ENCODE measurements around the gene THYN1.
"Not testable (repeated sequence)": the region's sequence is repeated elsewhere in the genome, so short reads cannot be mapped to it uniquely, and the experiment has no call there.

The THYN1 gene

GRCh38 chr11:134253188-134253993 is at the start of gene THYN1, which contains the start of gene ACAD8:
Gene THYN1 (minus strand): TSS chr11:134253352. CDS start chr11:134252882, 470 bp downstream.
Gene ACAD8 (plus strand): TSS chr11:134253568. CDS start chr11:134253601, 33 bp downstream.
- peak; percentile 92 for DNase-seq (ENCODE audit: low read depth)

GRCh38 chr11:134294664-134295063 is 41.5 kb upstream of the THYN1 start:
- DNase-seq (ENCODE audit: low read depth), result no peak

- DNase-seq (ENCODE audit: low read depth), result no peak
Observed at GRCh38 chr11:134293119-134294113, 40.3 kb upstream of the THYN1 start.

- DNase-seq (ENCODE audit: low read depth), result no peak
Observed at GRCh38 chr11:134292661-134293060, 39.5 kb upstream of the THYN1 start.

- DNase-seq (ENCODE audit: low read depth), result no peak
Observed at GRCh38 chr11:134291196-134291595, 38.0 kb upstream of the THYN1 start.

- DNase-seq (ENCODE audit: low read depth), result no peak
Observed at GRCh38 chr11:134290646-134291045, 37.5 kb upstream of the THYN1 start.

GRCh38 chr11:134289789-134290188 is 36.6 kb upstream of the THYN1 start:
- DNase-seq (ENCODE audit: low read depth), result no peak

- DNase-seq (ENCODE audit: low read depth), result no peak
Observed at GRCh38 chr11:134289167-134289566, 36.0 kb upstream of the THYN1 start.

GRCh38 chr11:134288486-134288885 is 35.3 kb upstream of the THYN1 start:
- DNase-seq (ENCODE audit: low read depth), result no peak

- DNase-seq (ENCODE audit: low read depth), result no peak
Observed at GRCh38 chr11:134287561-134287960, 34.4 kb upstream of the THYN1 start.

GRCh38 chr11:134284349-134284748 is 31.2 kb upstream of the THYN1 start:
- not testable (repeated sequence) for DNase-seq (ENCODE audit: low read depth)

GRCh38 chr11:134283461-134284230 is 30.5 kb upstream of the THYN1 start:
- no peak for DNase-seq (ENCODE audit: low read depth)

GRCh38 chr11:134282121-134283045 is 29.2 kb upstream of the THYN1 start:
- no peak for DNase-seq (ENCODE audit: low read depth)

- not testable (repeated sequence) for DNase-seq (ENCODE audit: low read depth)
Observed at GRCh38 chr11:134281635-134282034, 28.5 kb upstream of the THYN1 start.

GRCh38 chr11:134278356-134278755 is 25.2 kb upstream of the THYN1 start:
- DNase-seq (ENCODE audit: low read depth), result no peak

GRCh38 chr11:134277183-134278001 is 24.2 kb upstream of the THYN1 start:
- DNase-seq (ENCODE audit: low read depth), result no peak

GRCh38 chr11:134276396-134277182 is 23.4 kb upstream of the THYN1 start:
- DNase-seq (ENCODE audit: low read depth), result no peak

- DNase-seq (ENCODE audit: low read depth), result peak; percentile 57
Observed at GRCh38 chr11:134275534-134276395, 22.6 kb upstream of the THYN1 start, which contains the start of gene GLB1L3. Gene GLB1L3 (plus strand): TSS chr11:134276379. CDS start chr11:134276741, 362 bp downstream.

Data from stimulated activated CD8-positive, alpha-beta memory T cell treated with anti-CD3 and anti-CD28 coated beads, Interleukin-4, amount 100 ng/mL, for 24 hours (primary cell).